Stimulated activated CD8-positive, alpha-beta memory T cell treated with anti-CD3 and anti-CD28 coated beads, Interleukin-4, amount 100 ng/mL, for 48 hours (primary cell): ENCODE data around the gene SLC5A8.

Source experiments
- DNase-seq: peaks from one replicate; pipeline ENCODE4 v3.0.0-alpha.2; 2020

SLC5A8 gene

GRCh38 chr12:101209319-101210302 is at the start of gene SLC5A8:
TSS of gene SLC5A8 (minus strand) at chr12:101210238. CDS start at chr12:101209848, 390 bp downstream.
- DNase-seq = no peak

- DNase-seq = no peak
Measured at GRCh38 chr12:101257357-101257756, 47.3 kb upstream of the SLC5A8 start.

DNA sequence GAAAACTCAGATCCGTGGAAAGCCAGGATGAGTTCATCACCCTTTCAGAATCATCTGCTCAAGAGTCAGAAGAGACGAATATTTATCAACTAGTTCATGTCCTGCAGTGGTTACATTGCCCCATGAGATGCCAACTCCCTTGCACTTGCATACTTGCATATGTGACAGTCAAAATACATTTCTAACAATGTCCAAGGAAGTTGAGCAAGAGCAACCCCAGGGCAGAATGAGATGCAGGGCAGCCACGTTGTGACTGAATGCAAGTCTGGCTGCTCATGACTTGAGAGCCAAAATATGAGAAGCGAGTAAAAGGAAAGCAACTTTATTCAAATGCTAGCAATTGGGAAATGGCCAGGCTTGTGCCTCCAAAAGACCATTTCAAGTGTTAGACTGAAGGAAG is 46.2 kb upstream of the SLC5A8 start:
- no peak for DNase-seq

GRCh38 chr12:101243616-101244015 is 33.6 kb upstream of the SLC5A8 start:
- no peak for DNase-seq

DNA sequence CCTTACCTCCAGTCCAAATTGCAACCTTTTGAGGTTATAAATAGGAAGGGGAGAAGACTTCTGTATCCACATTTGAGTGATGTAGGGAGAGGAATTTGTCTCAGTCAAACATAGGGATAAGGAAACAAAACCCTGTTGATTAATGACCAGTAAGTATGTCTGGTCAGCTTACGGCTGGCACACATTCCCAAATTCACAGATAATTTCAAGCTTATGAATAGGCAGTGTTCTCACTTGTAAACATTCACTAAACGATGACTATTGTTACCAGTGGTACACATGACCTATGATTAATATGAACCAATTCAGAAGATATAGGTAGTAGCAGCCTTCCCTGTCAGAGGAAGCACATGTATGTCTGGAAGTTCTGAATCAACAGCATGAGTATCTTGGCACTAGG is 33.0 kb upstream of the SLC5A8 start:
- no peak for DNase-seq

- DNase-seq = no peak
Measured at GRCh38 chr12:101238800-101239329, 28.8 kb upstream of the SLC5A8 start.

GRCh38 chr12:101238306-101238705 is 28.3 kb upstream of the SLC5A8 start:
- DNase-seq = no peak

GRCh38 chr12:101235686-101236085 is 25.6 kb upstream of the SLC5A8 start:
- DNase-seq = no peak

DNA sequence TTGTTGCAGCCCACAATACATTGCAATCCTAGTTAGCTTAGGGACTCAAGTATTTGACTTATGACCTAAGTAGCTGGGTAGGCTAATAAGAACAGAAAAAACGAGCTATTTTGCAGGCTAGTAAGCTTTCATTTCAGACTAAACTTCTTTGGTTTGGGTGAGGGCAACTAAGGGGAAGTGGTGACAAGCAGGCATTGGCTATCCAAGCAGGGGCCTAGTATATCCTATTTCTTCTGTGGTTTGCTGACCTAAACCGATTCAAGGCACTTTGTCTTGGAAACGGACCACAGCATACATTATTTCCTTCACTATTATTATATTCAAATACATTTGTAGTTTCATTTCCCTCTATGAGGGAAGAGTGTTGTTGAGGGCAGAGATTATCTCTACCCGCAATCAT is 21.6 kb upstream of the SLC5A8 start:
- no peak for DNase-seq

DNA sequence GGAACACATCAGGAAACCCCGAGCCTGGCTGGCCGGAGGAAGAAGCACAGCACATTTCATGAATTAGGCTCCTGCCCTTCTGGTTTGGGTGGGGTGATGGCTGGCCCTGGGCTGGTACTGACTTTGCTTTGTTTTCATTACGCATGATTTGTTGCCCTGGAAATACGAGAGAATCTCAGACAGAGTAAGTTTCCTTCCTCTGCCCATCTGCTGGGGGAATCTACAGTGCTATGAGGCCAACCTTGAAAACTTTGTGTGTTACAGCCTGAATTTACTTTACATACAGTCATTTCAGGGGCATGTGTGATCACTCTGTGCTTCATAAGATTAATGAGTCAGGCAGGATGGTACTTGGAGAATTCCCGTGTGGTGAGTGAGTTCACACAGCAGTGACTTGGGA is 20.5 kb upstream of the SLC5A8 start:
- DNase-seq = no peak

DNA sequence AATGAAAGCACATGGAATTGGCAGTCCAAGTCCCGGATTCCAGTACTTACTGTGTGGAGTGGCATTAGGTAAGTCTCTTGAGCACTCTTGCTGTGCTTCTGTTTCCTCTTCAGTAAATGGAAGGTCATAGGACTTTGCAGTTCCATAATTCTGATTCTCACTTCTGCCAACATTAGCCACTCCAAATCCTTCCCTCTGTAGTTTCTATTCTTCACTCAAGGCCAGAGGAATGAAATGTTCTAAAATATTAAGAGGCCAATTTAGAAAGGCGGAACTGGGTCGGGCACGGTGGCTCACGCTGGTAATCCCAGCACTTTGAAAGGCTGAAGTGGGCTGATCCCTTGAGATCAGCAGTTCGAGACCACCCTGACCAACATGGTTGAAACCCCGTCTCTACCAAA is 19.8 kb upstream of the SLC5A8 start:
- no peak for DNase-seq

DNA sequence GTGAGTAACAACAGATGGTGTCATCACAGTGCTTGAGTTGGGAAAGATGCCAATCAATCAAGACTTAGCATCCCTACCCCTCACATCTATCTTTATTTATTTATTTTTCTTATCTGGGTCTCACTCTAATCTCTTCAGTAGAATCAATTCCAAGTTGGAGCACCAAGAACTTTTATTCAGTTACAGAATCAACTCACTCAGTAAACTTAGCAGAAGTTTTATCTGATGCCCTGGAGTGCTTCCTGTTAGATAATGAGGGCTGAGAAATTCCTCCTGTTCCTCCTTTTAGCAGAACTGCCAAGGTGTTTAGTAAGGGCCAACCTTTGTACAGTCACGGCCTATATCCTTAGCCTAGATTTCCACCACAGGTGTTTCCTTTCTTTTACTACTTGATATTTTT is 11.3 kb upstream of the SLC5A8 start:
- no peak for DNase-seq

- no peak for DNase-seq
Measured at GRCh38 chr12:101216810-101217209, 6.8 kb upstream of the SLC5A8 start.

- no peak for DNase-seq
Measured at GRCh38 chr12:101207086-101207780, 2.8 kb downstream of the SLC5A8 start.

GRCh38 chr12:101204602-101205304 is 5.3 kb downstream of the SLC5A8 start:
- DNase-seq = no peak

DNA sequence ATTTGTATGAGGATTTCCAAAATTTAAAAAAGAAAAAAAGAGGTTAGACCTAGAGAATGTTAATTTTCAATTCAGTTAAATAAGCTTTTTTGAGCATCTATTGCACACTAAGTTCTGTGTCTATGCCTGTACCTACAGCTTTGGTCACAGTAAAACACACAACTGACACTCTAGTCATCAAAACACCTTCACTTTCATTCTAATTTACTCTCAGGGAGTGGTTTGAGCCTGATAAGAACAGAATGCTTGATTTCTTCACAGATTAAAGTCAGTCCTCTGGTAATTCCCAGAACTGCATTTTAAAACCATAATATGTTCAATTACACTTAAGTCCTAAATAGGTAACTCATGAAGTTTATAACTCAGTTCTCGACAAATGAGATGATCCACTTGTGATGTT is 9.2 kb downstream of the SLC5A8 start:
- DNase-seq = no peak

DNA sequence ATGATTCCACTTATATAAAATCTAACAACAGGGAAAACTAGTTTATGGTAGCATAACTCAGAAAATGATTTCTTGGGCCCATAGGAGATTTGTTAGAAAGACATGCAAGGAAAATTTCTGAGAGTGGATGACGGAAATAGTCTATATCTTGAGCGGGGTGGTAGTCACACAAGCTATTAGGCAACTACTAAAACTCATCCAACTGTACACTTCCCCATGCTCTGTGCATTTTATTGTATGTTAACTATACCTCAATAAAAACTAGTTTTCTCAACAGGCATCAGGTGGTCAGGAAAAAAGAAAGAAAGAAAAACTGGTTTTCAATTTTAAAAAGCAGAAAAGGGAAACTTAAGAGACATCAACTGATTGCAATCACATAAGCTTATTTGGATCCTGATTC is 9.9 kb downstream of the SLC5A8 start:
- no peak for DNase-seq

DNA sequence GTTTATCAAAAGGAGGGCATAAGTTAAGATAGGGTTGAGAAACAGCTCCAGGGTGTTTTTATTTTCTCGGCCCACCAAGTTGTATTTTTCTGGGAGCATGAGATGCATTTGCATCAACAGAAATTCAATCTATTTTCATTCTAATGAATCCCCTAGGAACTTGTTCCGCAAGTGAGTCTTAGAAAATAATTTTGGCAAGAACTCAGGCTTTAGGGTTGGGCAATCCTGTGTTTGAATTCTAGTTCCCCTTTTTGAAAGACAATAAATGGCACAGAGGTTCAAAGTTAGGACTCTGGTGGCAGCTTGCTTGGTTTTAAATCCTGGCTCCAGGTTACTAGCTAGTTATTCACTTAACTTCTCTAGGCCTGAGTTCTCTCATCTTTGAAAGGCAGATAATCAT is 23.7 kb downstream of the SLC5A8 start:
- DNase-seq = no peak

DNA sequence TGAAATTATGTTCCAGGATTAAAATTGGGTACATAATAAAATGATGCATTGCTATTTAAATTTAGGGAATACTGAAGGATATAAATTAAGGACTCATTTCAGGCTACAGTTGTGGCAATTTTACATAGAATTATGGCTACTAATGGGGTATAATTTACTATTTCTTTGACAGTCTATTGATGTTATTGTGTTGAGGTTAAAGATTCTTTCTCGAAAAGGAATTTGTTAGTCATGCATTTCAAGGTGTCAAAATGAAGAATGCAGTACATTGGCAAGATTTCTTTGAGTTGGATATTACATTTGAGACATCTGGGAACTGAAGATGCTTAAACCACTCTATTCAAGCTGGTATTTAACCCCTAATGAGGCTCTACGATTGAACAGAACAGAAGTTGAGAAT is 28.3 kb downstream of the SLC5A8 start:
- DNase-seq = no peak

DNA sequence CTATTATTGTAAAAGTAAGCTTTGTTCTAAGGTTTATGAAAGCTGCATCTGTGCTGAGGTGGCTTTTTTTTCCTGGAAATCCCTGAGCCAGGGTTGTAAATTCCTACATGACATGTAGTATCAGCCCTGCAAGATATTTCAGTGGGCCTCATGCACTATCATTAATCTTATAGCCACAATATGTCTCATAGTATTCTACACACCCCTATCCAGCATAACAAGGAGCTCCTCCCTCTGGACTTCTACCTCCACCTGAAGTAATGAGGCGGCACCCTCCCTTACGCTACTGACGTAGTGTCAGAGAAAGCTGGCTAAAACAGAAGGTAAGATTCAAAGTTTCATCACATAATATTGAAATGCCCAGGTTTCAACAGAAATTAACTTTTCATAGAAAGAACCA is 35.5 kb downstream of the SLC5A8 start:
- no peak for DNase-seq

DNA sequence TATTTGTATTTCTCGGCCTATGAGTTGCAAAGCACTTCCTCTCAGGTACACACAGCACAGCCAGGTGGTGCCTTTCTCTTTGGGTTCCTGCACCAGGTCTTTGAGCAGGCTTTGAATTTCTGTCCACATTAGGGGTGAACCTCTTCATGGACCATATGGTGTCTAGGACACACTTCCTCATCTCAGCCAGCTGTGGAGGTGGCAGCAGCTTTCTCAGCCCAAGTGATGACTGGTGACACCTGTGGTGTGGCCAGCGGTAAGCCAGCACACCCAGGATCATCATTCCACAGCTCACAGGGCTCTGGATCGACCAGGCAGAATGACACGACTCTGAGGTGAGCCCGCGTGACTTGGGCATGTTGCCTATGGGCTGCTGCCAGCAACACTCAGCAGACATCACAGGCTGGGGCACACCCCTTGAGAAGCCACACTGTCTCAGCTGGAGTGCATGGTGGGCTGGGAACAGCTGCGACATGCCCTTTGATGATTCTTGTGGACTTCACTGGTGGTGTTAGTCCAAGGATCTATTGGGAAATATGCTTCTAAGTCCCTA is 36.8 kb downstream of the SLC5A8 start:
- no peak for DNase-seq

- DNase-seq = no peak
Measured at GRCh38 chr12:101172316-101172715, 37.7 kb downstream of the SLC5A8 start.

DNA sequence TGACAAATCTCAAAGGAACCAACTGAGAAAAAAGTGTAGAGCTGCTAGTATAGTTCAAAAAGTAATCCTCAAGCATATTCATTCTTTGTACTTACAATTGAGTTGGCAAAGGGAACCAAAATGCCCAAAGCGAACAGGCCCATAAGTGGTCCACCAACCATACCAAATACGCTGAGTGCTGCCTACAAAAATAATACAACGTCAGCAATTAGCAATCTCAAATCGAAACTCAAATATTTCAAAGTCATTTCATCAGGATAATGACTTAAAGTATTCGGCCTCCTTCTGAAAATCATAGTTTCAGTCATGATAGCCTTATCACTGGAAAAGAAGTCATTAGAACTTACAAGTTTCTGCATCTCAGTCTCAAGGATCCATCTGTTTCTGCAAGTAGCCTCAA is 42.0 kb downstream of the SLC5A8 start:
- DNase-seq = no peak
